SIG-M5 (cell line): ENCODE measurements around the gene CAPG.
"Not testable (repeated sequence)": the region's sequence is repeated elsewhere in the genome, so short reads cannot be mapped to it uniquely, and the experiment has no call there.

Source experiments
- DNase-seq: peaks from one replicate; lab custom pipeline; 2025; lab: John Stamatoyannopoulos, UW

CAPG gene, protein sequence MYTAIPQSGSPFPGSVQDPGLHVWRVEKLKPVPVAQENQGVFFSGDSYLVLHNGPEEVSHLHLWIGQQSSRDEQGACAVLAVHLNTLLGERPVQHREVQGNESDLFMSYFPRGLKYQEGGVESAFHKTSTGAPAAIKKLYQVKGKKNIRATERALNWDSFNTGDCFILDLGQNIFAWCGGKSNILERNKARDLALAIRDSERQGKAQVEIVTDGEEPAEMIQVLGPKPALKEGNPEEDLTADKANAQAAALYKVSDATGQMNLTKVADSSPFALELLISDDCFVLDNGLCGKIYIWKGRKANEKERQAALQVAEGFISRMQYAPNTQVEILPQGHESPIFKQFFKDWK

DNA sequence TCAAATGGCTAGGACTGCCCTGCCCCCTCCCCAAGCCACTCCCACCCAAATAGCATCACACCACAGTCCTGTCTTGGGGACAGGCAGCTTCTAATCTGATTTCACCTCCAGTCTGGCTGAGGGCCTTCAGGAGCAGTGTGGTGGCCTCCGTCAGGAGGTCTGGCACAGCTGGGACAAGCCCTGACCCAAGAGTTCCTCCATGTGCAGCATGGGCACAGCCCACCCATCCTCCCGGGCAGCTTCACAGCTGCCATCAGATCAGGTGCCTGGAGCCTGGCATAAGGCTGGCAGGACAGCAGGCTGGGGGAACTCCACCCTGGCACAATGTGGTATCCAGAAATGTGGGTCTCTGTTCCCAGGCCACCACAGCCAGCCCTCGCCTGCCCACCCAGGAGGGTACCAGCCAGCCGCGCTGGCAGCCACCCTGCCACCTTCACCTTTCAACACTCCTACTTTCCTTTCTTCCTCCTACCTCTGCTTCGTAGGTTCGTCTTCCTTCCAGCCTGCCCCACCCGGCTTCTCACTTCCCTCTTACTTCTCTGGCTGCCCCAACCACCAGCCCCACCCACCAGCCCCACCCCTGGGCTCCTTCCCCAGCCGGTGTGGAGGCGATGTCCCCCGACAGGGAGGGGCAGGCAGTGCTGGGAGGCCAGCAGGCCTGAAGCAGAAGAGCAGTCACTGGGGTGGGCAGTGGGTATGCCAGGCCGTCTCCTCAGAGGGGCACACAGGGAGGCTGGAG lies at the start of gene CAPG:
Gene CAPG (minus strand): TSS at position 522 of the 739 bp plus-strand sequence. CDS start 8,221 bp downstream, outside the sequence.
- DNase-seq: peak; percentile 45

DNA sequence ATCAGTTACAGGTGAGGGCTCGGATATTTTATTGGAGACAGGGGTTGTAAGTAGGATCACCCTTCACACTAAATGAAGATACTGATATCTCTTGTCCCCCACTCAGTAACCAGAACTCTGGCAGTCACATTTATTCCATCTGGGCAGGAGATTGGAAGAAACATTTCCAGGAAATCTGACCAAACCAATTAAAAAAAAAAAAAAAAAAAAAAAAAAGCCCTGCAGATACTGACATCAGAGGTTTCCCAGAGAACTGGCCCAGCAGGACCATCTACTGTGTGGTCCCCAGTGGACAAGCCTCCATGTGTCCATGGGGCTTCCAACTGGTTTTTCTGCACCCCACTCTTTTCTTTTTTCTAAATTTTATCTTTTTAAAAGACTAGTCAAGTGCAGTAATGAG lies 49.6 kb upstream of the CAPG start:
- DNase-seq: no peak

DNA sequence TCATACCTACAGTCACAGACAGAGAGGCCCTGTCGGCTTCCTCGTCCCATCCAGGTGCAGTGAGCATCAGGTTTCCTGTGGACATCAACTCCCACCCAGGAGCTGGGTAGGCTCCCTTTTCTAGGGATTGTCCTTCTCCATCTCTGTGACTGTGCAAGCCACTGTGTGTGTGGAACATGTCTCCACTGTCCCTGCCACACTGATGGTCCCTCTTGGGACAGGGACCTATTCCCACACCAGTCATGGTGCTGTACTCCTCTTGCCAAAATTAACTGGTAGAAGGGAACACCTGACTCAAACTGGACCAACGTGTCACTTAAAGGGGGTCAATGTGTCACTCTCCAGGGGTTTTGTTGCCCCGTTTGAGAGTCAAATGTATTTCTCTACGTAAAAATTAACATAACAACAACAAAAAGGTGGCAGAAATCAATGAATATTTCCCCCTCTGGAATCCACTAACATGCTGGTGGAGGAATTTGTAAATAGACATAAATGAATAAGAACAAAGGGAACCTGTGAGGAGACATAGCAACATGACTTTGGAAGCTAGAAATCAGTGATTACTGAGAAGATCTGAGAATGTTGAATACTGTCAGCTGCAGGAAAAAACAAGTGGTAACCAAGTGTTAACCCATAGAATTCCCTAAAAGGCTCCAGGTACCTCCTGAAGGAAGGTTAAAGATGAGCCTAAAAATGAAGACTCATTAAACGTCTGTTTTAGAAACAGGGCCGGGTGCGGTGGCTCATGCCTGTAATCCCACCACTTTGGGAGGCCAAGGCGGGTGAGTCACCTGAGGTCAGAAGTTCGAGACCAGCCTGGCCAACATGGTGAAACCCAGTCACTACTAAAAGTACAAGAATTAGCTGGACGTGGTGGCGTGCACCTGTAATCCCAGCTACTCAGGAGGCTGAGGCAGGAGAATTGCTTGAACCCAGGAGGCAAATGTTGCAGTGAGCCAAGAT lies 48.7 kb upstream of the CAPG start:
- no peak for DNase-seq

DNA sequence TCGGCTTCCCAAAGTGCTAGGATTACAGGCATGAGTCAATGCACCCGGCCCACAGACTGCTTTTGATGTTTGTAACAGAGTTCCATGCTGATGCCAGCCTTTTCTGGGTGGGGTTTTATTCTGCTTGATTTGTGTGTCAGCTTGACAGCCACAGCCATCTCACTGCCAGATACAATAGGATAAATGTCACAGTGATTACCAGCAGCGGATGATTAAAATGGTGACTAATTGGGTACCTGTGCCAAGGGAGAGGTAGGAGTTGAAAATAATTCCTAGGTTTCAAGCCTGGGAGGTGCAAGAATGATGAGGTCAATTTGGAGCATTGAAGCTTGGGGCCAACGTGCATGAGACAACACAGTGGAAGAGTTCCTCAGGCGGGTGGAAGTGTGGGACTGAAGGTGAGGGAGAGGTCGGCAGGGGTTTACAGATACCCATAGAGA lies 47.7 kb upstream of the CAPG start:
- DNase-seq: no peak

DNA sequence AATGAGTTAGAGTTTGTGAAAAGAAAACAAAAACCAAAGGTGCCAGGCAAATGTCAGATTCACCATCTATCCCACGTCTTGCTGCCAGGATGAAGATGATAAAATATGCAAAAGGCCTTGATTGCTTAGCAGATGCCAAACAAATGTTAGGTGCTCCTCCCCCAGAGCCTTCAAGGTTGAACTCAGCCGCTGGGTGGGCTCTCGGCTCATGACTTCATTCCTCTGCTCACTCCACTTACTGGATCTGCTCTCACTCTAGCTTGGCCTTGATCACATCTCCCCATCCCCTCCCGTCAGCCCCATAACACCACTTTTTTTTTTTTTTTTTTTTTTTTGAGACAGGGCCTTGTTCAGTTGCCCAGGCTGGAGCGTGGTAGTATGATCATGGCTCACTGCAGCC lies 46.9 kb upstream of the CAPG start:
- DNase-seq: no peak

DNA sequence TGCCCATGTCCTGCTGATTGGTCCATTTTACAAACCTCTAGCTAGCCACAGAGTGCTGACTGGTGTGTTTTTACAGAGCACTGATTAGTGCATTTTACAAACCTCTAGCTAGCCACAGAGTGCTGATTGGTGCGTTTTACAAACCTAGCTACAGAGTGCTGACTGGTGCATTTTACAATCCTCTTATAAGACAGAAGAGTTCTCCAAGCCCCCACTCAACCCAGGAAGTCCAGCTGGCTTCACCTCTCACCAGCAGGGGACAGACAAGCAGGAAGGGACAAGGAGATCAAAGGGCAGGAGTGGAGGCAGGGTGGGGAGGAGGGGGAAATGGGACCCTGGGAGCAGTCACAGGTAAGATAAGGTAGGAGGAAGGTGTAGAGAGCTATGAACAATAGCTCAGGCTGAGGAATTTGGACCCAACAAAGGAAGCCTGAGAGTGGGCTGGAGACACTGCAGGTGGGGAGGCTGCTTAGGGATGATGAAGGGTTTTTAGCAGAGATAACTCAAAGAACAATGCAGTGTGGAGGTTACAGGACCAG lies 45.5 kb upstream of the CAPG start:
- no peak for DNase-seq

DNA sequence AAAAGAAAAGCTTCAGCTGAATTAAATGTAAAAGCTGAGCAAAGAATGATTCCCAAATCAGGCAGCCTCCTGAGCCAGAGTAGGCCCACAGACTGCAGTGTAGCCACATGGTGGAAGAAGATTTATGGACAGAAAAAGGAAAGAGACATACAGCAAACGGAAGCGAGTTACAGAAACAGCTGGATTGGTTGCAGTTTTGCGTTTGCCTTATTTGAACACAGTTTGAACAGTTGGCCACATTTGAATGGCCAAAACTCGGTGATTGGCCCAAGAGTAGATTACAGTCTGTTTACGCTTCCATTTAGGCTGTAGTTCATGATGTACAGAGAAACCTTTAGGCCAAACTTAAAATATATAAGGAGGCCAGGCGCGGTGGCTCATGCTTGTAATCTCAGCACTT lies 43.4 kb upstream of the CAPG start:
- no peak for DNase-seq

DNA sequence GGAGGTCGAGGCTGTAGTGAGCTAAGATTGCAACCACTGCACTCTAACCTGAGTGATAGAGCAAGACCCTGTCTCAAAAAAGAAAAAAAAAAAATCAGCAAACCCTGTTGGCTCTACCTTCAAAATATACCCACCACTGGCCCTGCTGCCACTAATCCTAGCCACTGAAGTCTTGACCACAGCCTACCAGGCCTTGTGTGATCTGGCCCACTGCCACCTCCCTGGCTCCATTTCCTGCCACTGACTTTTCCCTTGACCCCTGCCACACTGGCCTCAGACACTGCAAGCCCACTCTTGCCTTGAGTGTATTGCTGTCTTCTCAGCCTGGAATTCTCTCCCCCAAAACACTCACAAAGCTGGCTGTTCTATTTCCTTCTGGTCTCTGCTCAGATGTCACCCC lies 42.1 kb upstream of the CAPG start:
- no peak for DNase-seq

DNA sequence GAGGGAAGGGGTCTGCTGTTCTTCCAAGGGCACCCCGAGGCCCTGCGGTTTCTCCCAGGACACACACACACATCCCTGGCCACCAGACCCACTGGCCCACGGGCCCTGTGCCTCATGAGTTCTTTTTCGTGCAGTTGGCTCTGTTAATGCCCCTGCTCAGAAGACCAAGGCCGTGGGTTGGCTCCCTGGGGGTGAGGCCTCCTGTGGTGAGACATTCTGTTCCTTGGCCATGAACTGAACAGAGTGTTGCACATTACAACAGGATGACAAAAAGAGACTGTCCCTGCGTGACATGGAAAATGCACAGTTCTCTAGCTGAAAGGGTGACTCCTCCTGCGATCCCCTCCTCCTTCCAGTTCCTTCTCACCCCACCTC lies 39.0 kb upstream of the CAPG start:
- no peak for DNase-seq

DNA sequence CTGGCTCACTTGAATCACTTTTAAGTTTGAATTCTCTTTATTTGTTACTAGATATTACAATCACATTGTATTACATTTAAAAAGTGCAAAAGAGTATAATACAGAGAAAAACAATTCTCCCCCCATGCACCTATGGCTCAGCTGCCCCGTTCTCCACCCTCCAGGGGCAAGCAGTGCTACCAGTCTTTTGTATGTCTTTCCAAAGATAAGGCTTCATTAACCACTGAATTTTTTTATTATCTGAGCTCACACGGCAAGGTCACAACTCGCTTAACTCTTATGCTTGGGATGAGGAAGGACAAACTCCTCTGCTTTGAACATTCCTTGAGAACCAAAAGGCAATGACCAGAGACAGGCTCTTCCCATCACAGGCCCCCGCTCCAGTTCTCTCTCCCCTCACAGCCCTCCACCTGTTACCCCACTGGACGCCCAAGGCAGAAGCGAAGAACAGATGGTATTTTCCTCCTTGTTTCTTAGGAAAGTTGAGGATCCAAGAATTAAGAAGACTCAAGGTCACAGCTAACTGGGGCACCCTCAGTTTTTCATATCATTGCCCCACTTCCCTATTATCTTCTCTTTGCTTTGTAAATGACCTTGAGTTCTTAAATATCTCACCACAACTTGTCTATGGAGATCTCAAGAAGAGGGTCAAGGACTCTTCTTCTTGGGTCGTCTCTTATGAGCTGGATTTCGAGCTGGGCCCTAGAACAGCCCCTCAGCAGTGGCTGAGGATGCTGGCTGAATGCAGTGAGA lies 38.5 kb upstream of the CAPG start:
- DNase-seq: no peak

DNA sequence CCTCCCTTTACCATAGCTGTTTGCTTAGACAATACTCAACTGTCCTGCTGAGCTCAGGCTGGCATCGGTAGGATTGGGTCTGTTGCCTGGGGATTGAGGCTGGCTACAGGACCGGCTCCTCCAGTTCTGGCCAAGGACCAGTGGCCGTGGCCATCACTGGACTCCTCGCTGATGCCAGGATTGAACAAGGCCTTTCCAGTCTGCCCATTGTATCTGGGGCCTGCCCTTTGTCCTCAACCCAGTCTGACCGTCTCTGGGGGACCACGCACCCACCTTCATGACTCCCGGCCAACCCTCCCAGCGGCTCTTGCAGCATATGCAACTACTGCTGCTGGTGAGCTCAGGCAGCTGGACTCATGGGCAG lies 37.0 kb upstream of the CAPG start:
- no peak for DNase-seq

DNA sequence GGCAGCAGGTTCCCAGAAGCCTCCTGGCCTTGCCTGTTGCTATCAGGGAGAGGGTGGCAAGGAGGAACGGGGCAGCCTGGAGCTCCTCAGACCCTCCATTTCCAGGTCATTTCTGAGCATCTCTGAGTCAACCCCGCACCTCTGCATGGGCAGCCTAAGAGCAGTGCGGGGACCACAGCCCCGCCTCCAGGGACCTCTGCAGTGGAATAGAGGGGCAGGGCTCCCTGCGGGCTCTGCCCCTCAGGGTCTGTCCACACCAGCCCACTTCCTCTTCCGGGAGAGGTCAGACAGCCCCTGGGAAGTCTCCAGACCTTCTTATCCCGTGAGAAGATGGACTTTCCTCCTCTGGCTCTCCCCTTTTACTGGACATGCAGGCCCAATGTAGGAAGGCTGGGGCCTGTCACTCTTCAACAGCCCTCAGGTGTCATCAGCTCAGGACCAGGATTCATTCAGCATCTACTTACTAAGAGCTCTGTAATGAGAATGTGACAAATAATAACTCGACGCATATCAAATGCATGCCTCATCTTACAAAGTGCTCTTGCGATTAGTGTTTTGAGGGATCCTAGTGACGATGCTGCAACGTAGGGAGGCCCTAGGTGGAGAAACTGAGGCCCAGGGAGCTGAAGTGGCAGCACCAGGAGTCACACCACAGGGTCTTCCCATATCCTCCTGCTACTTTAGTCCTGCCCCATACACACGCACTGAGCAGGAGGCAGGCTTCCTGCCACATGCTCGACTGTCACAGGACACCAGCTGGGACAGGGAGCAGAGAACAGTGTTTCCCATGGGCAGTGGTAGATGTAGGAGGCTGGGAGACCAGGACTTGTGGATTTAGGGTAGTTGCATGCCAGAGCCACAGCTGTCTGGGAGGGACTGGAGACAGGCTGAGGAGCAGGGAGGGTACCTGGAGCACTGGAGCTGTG lies 36.4 kb upstream of the CAPG start:
- no peak for DNase-seq

DNA sequence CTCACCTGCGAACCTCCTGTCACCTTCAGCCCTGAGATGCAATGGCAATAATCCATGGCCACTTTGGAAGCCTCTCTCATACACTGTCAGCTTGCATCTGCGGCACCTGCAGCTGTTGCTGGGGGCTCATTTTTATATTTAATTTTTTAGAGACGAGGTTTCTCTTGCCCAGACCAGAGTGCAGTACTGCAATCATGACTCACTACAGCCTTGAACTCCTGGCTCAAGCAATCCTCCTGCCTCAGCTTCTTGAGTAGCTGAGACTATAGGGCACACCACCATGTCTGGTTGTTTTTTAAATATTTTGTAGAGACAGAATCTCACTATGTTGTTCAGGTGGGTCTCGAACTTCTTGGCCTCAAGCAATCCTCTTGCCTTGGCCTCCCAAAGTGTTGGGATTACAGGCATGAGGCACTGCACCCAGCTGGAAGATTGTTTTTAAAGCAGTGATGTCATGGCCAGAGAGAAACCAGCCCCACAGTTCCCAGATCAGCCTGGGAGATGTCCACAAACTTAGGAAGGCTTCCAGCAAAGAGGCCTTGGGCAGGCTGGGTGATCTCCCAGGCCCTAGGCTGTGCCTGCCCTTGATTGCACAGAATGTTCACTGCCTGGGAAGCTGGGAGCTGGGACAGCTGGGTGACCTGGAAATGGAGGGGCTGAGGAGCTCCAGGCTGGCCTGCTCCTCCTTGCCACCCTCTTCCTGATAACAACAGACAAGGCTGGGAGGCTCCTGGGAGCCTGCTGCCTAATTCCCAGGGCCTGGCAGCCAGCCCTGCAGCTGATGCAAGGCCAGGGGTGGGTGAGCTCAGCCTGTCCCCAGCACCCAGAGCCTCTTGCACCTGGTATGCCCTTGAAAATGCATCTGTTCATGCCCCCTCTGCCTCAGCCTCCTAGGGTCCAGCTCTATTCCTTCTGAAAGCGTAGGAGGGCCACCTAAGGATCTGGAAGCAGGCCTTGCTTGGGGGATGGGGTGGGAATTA lies 35.4 kb upstream of the CAPG start:
- DNase-seq: no peak

DNA sequence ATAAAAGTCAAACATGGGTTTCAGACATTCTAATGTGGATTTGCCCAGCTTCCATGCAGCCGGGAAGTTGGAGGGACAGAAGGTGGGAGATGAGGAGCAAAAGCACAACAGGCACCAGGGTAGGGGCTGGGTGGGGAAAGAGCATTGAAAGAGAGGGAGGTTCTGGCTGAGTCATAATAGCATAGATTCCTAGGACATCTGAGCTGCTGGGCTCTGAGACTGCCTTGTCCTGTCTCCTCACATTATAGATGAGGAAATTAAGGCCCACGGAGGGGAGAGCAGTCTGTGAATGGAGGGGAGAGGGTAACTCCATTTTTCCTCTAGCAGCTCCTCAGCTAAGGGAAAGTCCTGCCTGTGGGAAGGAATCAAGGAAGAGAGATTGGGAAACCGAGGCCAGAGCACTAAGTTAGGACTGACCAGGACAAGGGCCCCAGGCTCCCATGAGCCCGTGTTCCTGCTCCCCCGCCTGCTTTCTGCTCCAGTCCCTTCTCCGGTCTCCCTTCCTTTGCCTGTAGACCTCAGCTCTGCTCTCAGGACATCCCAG lies 34.5 kb upstream of the CAPG start:
- no peak for DNase-seq

DNA sequence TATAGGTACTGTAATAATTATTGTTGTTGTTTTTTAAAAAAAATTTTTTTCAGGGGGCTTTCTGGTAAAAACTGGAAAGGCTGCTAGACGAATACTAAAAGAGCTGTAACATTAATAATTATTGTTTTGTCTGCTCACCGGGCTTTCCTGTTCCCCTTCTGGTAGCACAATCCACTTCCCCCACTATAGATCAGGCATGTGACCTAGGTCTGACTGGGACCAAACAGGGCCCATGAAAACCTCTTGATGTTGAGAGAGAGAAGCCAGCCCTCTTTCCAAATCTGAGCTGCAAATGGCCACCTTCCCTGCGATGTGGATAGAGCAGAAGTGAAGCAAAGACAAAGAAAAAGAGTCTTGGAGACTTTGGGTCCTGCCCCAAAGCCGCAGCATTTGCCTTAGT lies 31.7 kb upstream of the CAPG start:
- no peak for DNase-seq

DNA sequence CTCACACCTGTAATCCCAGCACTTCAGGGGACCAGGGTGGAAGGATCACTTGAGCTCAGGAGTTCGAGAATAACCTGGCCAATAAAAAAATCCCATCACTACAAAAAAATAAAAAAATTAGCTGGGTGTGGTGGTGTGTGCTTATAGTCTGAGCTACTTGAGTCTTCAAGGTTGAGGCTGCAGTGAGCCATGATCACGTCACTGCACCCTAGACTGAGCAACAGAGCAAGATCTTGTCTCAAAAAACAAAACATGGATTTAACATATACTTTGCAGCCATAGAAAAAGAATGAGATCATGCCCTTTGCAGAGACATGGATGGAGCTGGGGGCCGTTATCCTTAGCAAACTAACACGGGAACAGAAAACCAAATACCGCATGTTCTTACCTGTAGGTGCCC lies 30.6 kb upstream of the CAPG start:
- DNase-seq: no peak

DNA sequence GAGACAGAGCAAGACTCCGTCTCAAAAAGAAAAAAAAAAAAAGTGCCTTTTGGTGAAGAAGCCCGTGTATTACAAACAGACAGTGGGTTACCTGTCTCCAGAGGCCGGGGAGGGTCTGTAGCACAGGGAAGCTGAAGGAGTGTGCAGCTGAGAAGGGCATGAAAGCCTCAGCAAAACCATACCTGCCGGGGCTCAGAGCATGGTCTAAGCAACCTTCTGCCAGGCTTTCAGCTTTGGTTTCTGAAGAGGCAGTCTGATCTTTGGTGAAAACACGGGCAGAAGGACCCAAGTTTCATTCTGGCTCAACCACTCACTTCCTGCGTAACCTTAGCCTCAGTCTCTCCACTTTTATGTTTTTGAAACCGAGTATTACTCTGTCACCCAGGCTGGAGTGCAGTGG lies 29.8 kb upstream of the CAPG start:
- DNase-seq: no peak

DNA sequence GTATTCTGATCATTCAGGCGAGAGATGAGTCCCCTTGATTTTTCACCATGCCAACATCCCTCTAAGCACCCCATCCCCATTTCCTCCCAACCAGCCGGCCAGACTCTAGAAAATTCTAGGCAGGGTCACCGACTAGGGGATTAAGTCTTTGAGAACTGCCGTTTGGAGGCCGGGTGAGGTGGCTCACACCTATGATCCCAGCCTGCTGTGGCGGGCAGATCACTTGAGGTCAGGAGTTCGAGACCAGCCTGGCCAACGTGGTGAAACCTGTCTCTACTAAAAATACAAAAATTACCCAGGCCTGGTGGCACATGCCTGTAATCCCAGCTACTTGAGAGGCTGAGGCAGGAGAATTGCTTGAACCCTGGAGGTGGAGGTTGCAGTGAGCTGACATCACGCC lies 29.4 kb upstream of the CAPG start:
- DNase-seq: not testable (repeated sequence)

DNA sequence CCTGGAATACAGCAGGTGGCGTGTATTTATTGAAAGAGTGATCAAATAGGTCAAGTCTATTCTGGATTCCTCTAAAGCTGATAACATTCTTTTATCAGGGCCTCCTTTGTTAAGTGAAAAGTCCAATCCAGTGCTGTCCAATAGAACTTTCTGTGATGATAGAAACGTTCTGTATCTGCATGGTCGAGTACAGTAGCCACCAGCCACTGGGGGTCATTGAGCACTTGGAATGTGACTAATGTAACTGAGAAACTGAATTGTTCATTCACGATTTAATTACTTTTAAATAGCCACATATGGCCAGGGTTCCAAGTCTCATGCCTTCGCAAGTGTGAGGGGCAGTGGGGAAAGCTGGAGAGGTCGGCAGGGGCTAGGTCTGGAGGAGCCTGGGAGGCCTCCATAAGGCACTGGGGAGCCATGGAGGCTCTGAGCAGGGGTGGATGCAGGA lies 28.9 kb upstream of the CAPG start:
- no peak for DNase-seq
